Stimulated activated CD8-positive, alpha-beta memory T cell treated with anti-CD3 and anti-CD28 coated beads, Interleukin-12 subunit alpha, Interleukin-12 subunit beta, amount 100 ng/mL, for 24 hours (primary cell): Measurements from ENCODE around the gene SYT15.
"Not testable (repeated sequence)": the region's sequence is repeated elsewhere in the genome, so short reads cannot be mapped to it uniquely, and the experiment has no call there.

Experiments
- DNase-seq: peaks from one replicate; pipeline ENCODE4 v3.0.0-alpha.2; 2020; ENCODE audit errors: extremely low read depth

SYT15 gene

GRCh38 chr10:46578474-46579178, at the start of gene SYT15:
SYT15 (plus strand) TSS chr10:46579128; CDS start chr10:46579169, 41 bp downstream.
- DNase-seq, result not testable (repeated sequence)

GRCh38 chr10:46529742-46530141, 49.2 kb upstream of the SYT15 start:
- not testable (repeated sequence) for DNase-seq

GRCh38 chr10:46530249-46531186, 48.4 kb upstream of the SYT15 start:
- no peak for DNase-seq

GRCh38 chr10:46532256-46532655, 46.7 kb upstream of the SYT15 start:
- not testable (repeated sequence) for DNase-seq

- no peak for DNase-seq
Measured at GRCh38 chr10:46534828-46535524, 44.0 kb upstream of the SYT15 start.

GRCh38 chr10:46536171-46536570, 42.8 kb upstream of the SYT15 start:
- no peak for DNase-seq

- DNase-seq, result no peak
Measured at GRCh38 chr10:46536781-46537180, 42.1 kb upstream of the SYT15 start.

- no peak for DNase-seq
Measured at GRCh38 chr10:46537309-46537708, 41.6 kb upstream of the SYT15 start.

GRCh38 chr10:46538155-46538554, 40.8 kb upstream of the SYT15 start:
- no peak for DNase-seq

GRCh38 chr10:46538717-46539426, 40.1 kb upstream of the SYT15 start:
- DNase-seq, result no peak

- DNase-seq, result no peak
Measured at GRCh38 chr10:46539596-46540411, 39.1 kb upstream of the SYT15 start.

- DNase-seq, result no peak
Measured at GRCh38 chr10:46540412-46541016, 38.4 kb upstream of the SYT15 start.

GRCh38 chr10:46541017-46541661, 37.8 kb upstream of the SYT15 start:
- DNase-seq, result no peak

GRCh38 chr10:46541735-46542566, 37.0 kb upstream of the SYT15 start:
- no peak for DNase-seq

- no peak for DNase-seq
Measured at GRCh38 chr10:46542567-46543465, 36.1 kb upstream of the SYT15 start.

- no peak for DNase-seq
Measured at GRCh38 chr10:46543466-46544377, 35.2 kb upstream of the SYT15 start.
